Tibial nerve (tissue), 3 donors: ENCODE data around the gene SYT12.

ENCODE experiments used
- CTCF ChIP-seq, 5 experiments: fragments of 200-600 bp in 3 of 5; fragments of 450-650 bp in 2 of 5; sonication (generic) in 3 of 5; IDR thresholded peaks; one replicate each; pipeline ENCODE4 v1.5.1; 2016 to 2019; ENCODE audit warnings: antibody characterized with exemption in 5 of 5, mild to moderate bottlenecking in 3 of 5, moderate library complexity in 2 of 5
- POLR2A ChIP-seq, 2 donors: fragments of 450-650 bp; IDR thresholded peaks; one replicate each; pipeline ENCODE4 v1.6.1; 2017; ENCODE audit warnings: antibody characterized with exemption in 2 of 2, mild to moderate bottlenecking in 2 of 2, moderate library complexity in 2 of 2

GRCh38 chr11:67032830-67033551 lies 10.1 kb downstream of the SYT12 start:
- TF ChIP-seq POLR2A (IDR thresholded peaks at IDR 0.05) (no peak), CTCF (IDR thresholded peaks at IDR 0.05) (no peak)
